NB4 (cell line): ENCODE measurements around the gene BCKDHB.

Experiments
- CTCF ChIP-seq: IDR thresholded peaks from one replicate; pipeline ENCODE4 v1.5.1; 2012; ENCODE audit warnings: low read depth, low read length
- MAX ChIP-seq: IDR thresholded peaks from 2 replicates; pipeline ENCODE4 v1.6.1; 2011; ENCODE audit warnings: low read depth, low read length
- MYC ChIP-seq: IDR thresholded peaks from 2 replicates; pipeline ENCODE4 v1.6.1; 2011; ENCODE audit warnings: low read depth, low read length
- POLR2A ChIP-seq: IDR thresholded peaks from 2 replicates; pipeline ENCODE4 v1.6.1; 2011; ENCODE audit warnings: mild to moderate bottlenecking; ENCODE audit not compliant: insufficient read length; ENCODE audit errors: extremely low read depth

DNA sequence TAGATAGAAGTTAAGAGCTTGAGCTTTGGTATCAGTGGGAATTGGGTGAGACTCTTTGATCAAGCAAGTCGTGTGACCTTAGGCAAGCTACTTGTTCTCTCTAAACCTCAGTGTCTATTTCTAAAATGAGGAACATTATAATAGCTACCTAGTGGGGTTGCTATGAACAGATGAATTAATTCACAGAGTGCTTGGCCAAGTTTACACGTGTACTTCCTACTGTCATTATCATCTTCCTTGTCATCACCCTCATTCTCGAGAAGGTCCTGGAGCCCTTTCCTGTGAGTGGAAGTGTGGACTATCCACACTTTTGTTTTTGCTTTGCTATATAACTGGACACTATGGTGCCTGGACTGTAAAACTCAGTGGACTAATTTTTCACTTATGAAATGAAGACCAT, 64.0 kb downstream of the BCKDHB start:
- TF ChIP-seq CTCF (no peak), MYC (no peak), POLR2A (no peak), MAX (no peak)
